SK-N-SH (cell line): ENCODE data around the gene HTRA2. TPM values are rescaled to one million over a fixed set of nuclear protein-coding genes. Genes with fewer than 3 reads are reported as not detected.

ENCODE experiments used
- CTCF ChIA-PET: fragments of 300-600, 350-600 bp; formaldehyde crosslinking; extraction: SDS; loops from one replicate; lab custom pipeline; 2021; lab: Yijun Ruan, JAX
- POLR2A ChIA-PET: fragments of 350-600 bp; sonication (Branson Sonifier 250); formaldehyde crosslinking; extraction: SDS; loops from one replicate; lab custom pipeline; 2020; ENCODE audit warnings: antibody characterized with exemption, inconsistent platforms; lab: Yijun Ruan, JAX
- DNase-seq: peaks from one replicate; pipeline ENCODE4 v3.0.0; 2012
- H2AFZ ChIP-seq: fragments of 200-600 bp; sonication (generic); 2 replicates; pipeline ENCODE4 v1.8.1; 2016; ENCODE audit warnings: antibody characterized with exemption, mild to moderate bottlenecking, low read depth
- H3F3A ChIP-seq: fragments of 200-600 bp; sonication (generic); replicated peaks from 2 replicates; pipeline ENCODE3; 2016; ENCODE audit warnings: antibody characterized with exemption, mild to moderate bottlenecking; ENCODE audit not compliant: insufficient read depth
- H3K27ac ChIP-seq, 2 experiments: fragments of 200-500 bp in 1 of 2; fragments of 200-600 bp in 1 of 2; sonication (Bioruptor generic) in 1 of 2; sonication (generic), shearing (Covaris generic) in 1 of 2; 2 replicates each; pipeline versions ENCODE4 v1.5.1 to v1.6.1; 2014 to 2016; ENCODE audit warnings: low read depth in 2 of 2, inconsistent platforms in 1 of 2, low read length in 1 of 2, mild to moderate bottlenecking in 1 of 2, mixed read lengths in 1 of 2
- H3K27me3 ChIP-seq: fragments of 200-600 bp; sonication (generic), shearing (Covaris generic); 2 replicates; pipeline ENCODE4 v1.6.1; 2016; ENCODE audit warnings: mixed run types; ENCODE audit not compliant: insufficient read depth
- H3K36me3 ChIP-seq, 2 experiments: fragments of 200-500 bp in 1 of 2; fragments of 200-600 bp in 1 of 2; sonication (Bioruptor generic) in 1 of 2; sonication (generic) in 1 of 2; replicated peaks in 1 of 2; 2 replicates each; pipeline versions ENCODE3 to v1.5.1; 2014 to 2016; ENCODE audit warnings: low read length in 1 of 2, mild to moderate bottlenecking in 1 of 2; ENCODE audit not compliant: insufficient read depth in 2 of 2, control insufficient read depth in 1 of 2
- H3K4me1 ChIP-seq, 2 experiments: fragments of 200-500 bp in 1 of 2; fragments of 200-600 bp in 1 of 2; sonication (Bioruptor generic) in 1 of 2; sonication (generic), shearing (Covaris generic) in 1 of 2; 2 replicates each; pipeline versions ENCODE4 v1.5.1 to v1.6.1; 2014 to 2016; ENCODE audit warnings: low read depth in 1 of 2, low read length in 1 of 2, mixed run types in 1 of 2; ENCODE audit not compliant: insufficient read depth in 2 of 2, control insufficient read depth in 1 of 2
- H3K4me2 ChIP-seq: fragments of 200-600 bp; sonication (generic), shearing (Covaris generic); 2 replicates; pipeline ENCODE4 v1.6.1; 2017; ENCODE audit warnings: mixed run types
- H3K4me3 ChIP-seq, 2 experiments: fragments of 200-500 bp in 1 of 2; fragments of 200-600 bp in 1 of 2; sonication (Bioruptor generic) in 1 of 2; sonication (generic), shearing (Covaris generic) in 1 of 2; 2 replicates each; pipeline versions ENCODE4 v1.5.1 to v1.8.1; 2014 to 2016; ENCODE audit warnings: low read depth in 2 of 2, inconsistent platforms in 1 of 2, low read length in 1 of 2, mild to moderate bottlenecking in 1 of 2, mixed read lengths in 1 of 2, moderate library complexity in 1 of 2
- H3K79me2 ChIP-seq: fragments of 200-600 bp; sonication (generic); 2 replicates; pipeline ENCODE4 v1.8.1; 2017; ENCODE audit warnings: mild to moderate bottlenecking; ENCODE audit not compliant: insufficient read depth
- H3K9ac ChIP-seq: fragments of 200-600 bp; sonication (generic); 2 replicates; pipeline ENCODE4 v1.6.1; 2017; ENCODE audit warnings: mixed run types
- H3K9me2 ChIP-seq: fragments of 200-600 bp; sonication (generic); 2 replicates; pipeline ENCODE4 v1.6.1; 2017; ENCODE audit warnings: mixed run types
- H3K9me3 ChIP-seq: fragments of 200-600 bp; sonication (generic); 2 replicates; pipeline ENCODE4 v1.6.1; 2017; ENCODE audit warnings: mixed run types, mild to moderate bottlenecking, moderate library complexity
- H4K20me1 ChIP-seq: fragments of 200-600 bp; sonication (generic); 2 replicates; pipeline ENCODE4 v1.6.1; 2017; ENCODE audit warnings: mild to moderate bottlenecking, mixed run types; ENCODE audit not compliant: insufficient read depth
- CTCF ChIP-seq: fragments of 200-600 bp; sonication (generic); IDR thresholded peaks from 2 replicates; pipeline ENCODE4 v1.6.1; 2017; ENCODE audit warnings: antibody characterized with exemption, mild to moderate bottlenecking, moderate library complexity
- ELF1 ChIP-seq: IDR thresholded peaks from 2 replicates; pipeline ENCODE4 v1.4.0; 2012
- EP300 ChIP-seq, 2 experiments: IDR thresholded peaks; 2 replicates each; pipeline versions ENCODE4 v1.4.0 to v1.6.1; 2012; ENCODE audit warnings: borderline replicate concordance in 1 of 2, low read depth in 1 of 2, low read length in 1 of 2
- FOXM1 ChIP-seq: IDR thresholded peaks from 2 replicates; pipeline ENCODE4 v1.4.0; 2012; ENCODE audit warnings: low read depth, mild to moderate bottlenecking
- GATA2 ChIP-seq: sonication (generic); formaldehyde crosslinking; IDR thresholded peaks from 2 replicates; pipeline ENCODE4 v1.5.0; 2020; ENCODE audit warnings: mild to moderate bottlenecking, missing genetic modification reagents
- IRF3 ChIP-seq: fragments of 150-350 bp; IDR thresholded peaks from 2 replicates; pipeline ENCODE4 v1.6.1; 2016; ENCODE audit warnings: mild to moderate bottlenecking, low read depth, low read length
- MAX ChIP-seq: IDR thresholded peaks from 2 replicates; pipeline ENCODE4 v1.4.0; 2012; ENCODE audit warnings: low read depth
- MXI1 ChIP-seq: IDR thresholded peaks from 2 replicates; pipeline ENCODE4 v1.6.1; 2012; ENCODE audit warnings: mild to moderate bottlenecking, low read depth, low read length, improper control_type of control experiment
- NRF1 ChIP-seq: IDR thresholded peaks from 2 replicates; pipeline ENCODE4 v1.6.1; 2012; ENCODE audit warnings: low read depth, mild to moderate bottlenecking, low read length
- POLR2AphosphoS5 ChIP-seq: IDR thresholded peaks from 2 replicates; pipeline ENCODE4 v1.6.1; 2012; ENCODE audit warnings: low read depth, low read length
- RCOR1 ChIP-seq: fragments of 150-350 bp; IDR thresholded peaks from 2 replicates; pipeline ENCODE4 v1.6.1; 2017; ENCODE audit warnings: antibody characterized with exemption, low read length
- RFX5 ChIP-seq: IDR thresholded peaks from 2 replicates; pipeline ENCODE4 v1.6.1; 2012; ENCODE audit warnings: mild to moderate bottlenecking, improper control_type of control experiment, low read length
- RXRA ChIP-seq: IDR thresholded peaks from 2 replicates; pipeline ENCODE4 v1.4.0; 2012; ENCODE audit warnings: low read depth, mild to moderate bottlenecking, borderline replicate concordance
- SMC3 ChIP-seq: IDR thresholded peaks from 2 replicates; pipeline ENCODE4 v1.6.1; 2012; ENCODE audit warnings: low read depth, low read length, improper control_type of control experiment
- TCF12 ChIP-seq: IDR thresholded peaks from 2 replicates; pipeline ENCODE4 v1.4.0; 2012
- TEAD4 ChIP-seq: IDR thresholded peaks from 2 replicates; pipeline ENCODE4 v1.4.0; 2012; ENCODE audit warnings: mild to moderate bottlenecking, borderline replicate concordance; ENCODE audit not compliant: insufficient read depth
- USF1 ChIP-seq: IDR thresholded peaks from 2 replicates; pipeline ENCODE4 v1.4.0; 2012; ENCODE audit warnings: low read depth, borderline replicate concordance
- YY1 ChIP-seq: IDR thresholded peaks from 2 replicates; pipeline ENCODE4 v1.4.0; 2012; ENCODE audit warnings: low read depth, mild to moderate bottlenecking
- ZBTB33 ChIP-seq: IDR thresholded peaks from 2 replicates; pipeline ENCODE4 v1.4.0; 2012; ENCODE audit warnings: low read depth, borderline replicate concordance
- WGBS: methylation state at CpG from one replicate; pipeline ENCODE4 v1.1.6; 2017; ENCODE audit warnings: low lambda C conversion rate; 5-methylcytosine and 5-hydroxymethylcytosine counted together
- polyA plus RNA-seq, 3 experiments: library from polyadenylated mRNA; depleted of rRNA; stranded (reverse); fragments of >200 nt; gene quantifications; 2 replicates each; pipeline ENCODE4 v1.2.3, GENCODE V29; 2012

The HTRA2 gene
- polyA plus RNA-seq, 1 of the 3 experiments (the other 2 are of a cell fraction), result 55.7 TPM

GRCh38 chr2:74559912-74560311, 30.2 kb downstream of the HTRA2 start:
- no peak overlapping the region for H3K4me2 ChIP-seq
- peaks cover 17% of the 10 kb centered on the region for H3K79me2 ChIP-seq
- no peak for TF ChIP-seq SMC3
- TF ChIP-seq RCOR1, result no peak
- TF ChIP-seq FOXM1, result no peak
- no peak for TF ChIP-seq RXRA
- TF ChIP-seq CTCF, result no peak
- TF ChIP-seq EP300 (IDR thresholded peaks at IDR 0.05; ENCODE audit: borderline replicate concordance in 1 of 2, low read depth in 1 of 2, low read length in 1 of 2), result no peak
- TF ChIP-seq MAX, result no peak
- no peak for TF ChIP-seq ZBTB33
- TF ChIP-seq RFX5, result no peak
- TF ChIP-seq ELF1, result no peak
- no peak for TF ChIP-seq NRF1
- no peak for TF ChIP-seq MXI1
- H3K4me1 ChIP-seq, result peaks cover 9 to 10% of the 10 kb centered on the region in 2 experiments; a peak in 2 of 4 replicates
- H3K4me3 ChIP-seq, result no peak overlapping the region
- CTCF ChIA-PET, result interaction anchor here (3.2 kb wide), 1 partner anchor 29 kb away, joined by 15 read pairs; no protein-coding TSS in a partner anchor
- H3K27me3 ChIP-seq, result no peaks in the 10 kb centered on the region
- no peak overlapping the region for H2AFZ ChIP-seq
- peaks cover 14% of the 10 kb centered on the region for H3F3A ChIP-seq
- peaks cover 10 to 17% of the 10 kb centered on the region in 2 experiments for H3K36me3 ChIP-seq
- WGBS, result 87% methylated on average over 5 of the region's 5 CpGs
- H3K9ac ChIP-seq, result no peak overlapping the region
- no peak overlapping the region for H3K27ac ChIP-seq
- no peak for DNase-seq
- POLR2A ChIA-PET, result no interaction called here
- no peaks in the 10 kb centered on the region for H4K20me1 ChIP-seq
- H3K9me2 ChIP-seq, result no peaks in the 10 kb centered on the region
- no peaks in the 10 kb centered on the region for H3K9me3 ChIP-seq

GRCh38 chr2:74560591-74560990, 30.9 kb downstream of the HTRA2 start:
- H3K9ac ChIP-seq, result no peak overlapping the region
- H3K9me3 ChIP-seq, result no peaks in the 10 kb centered on the region
- H3K4me1 ChIP-seq, result peaks cover 4 to 9% of the 10 kb centered on the region in 2 experiments; a peak in 2 of 4 replicates
- H4K20me1 ChIP-seq, result no peaks in the 10 kb centered on the region
- H3K4me3 ChIP-seq, result no peak overlapping the region
- peaks cover 10% of the 10 kb centered on the region for H3K79me2 ChIP-seq
- peaks cover 14% of the 10 kb centered on the region for H3F3A ChIP-seq
- H2AFZ ChIP-seq, result no peak overlapping the region
- no peak for DNase-seq
- H3K27ac ChIP-seq, result no peak overlapping the region
- peaks cover 10 to 17% of the 10 kb centered on the region in 2 experiments for H3K36me3 ChIP-seq
- WGBS, result 78% methylated on average over 6 of the region's 6 CpGs
- CTCF ChIA-PET, result interaction anchor here (3.2 kb wide), 1 partner anchor 28 kb away, joined by 15 read pairs; no protein-coding TSS in a partner anchor
- no peaks in the 10 kb centered on the region for H3K9me2 ChIP-seq
- POLR2A ChIA-PET, result no interaction called here
- H3K4me2 ChIP-seq, result no peak overlapping the region
- no peaks in the 10 kb centered on the region for H3K27me3 ChIP-seq
- TF ChIP-seq FOXM1, result no peak
- TF ChIP-seq GATA2, result no peak
- no peak for TF ChIP-seq POLR2AphosphoS5
- no peak for TF ChIP-seq USF1
- no peak for TF ChIP-seq YY1
- no peak for TF ChIP-seq IRF3
- TF ChIP-seq TEAD4, result no peak
- TF ChIP-seq TCF12, result no peak
- no peak for TF ChIP-seq SMC3
